PFSK-1 (cell line): ENCODE results near the gene METTL14.

ENCODE experiments used
- POLR2AphosphoS5 ChIP-seq: IDR thresholded peaks from 2 replicates; pipeline ENCODE4 v1.6.1; 2012; ENCODE audit warnings: low read depth, mild to moderate bottlenecking, control low read depth, low read length, moderate library complexity
- REST ChIP-seq, 2 experiments: IDR thresholded peaks; 2 replicates each; pipeline versions ENCODE4 v1.6.1 to v1.8.0; 2011 to 2012; ENCODE audit warnings: low read depth in 2 of 2, low read length in 2 of 2, control low read depth in 1 of 2, inconsistent platforms in 1 of 2, mild to moderate bottlenecking in 1 of 2, moderate library complexity in 1 of 2; ENCODE audit not compliant: insufficient read depth in 1 of 2

- TF ChIP-seq POLR2AphosphoS5 (no peak), REST (IDR thresholded peaks at IDR 0.05; ENCODE audit: insufficient read depth in 1 of 2, low read depth in 2 of 2, low read length in 2 of 2) (no peak)
Observed at GRCh38 chr4:118676128-118676527, 9.1 kb upstream of the METTL14 start.
